Lower lobe of right lung (tissue), 2 donors: ENCODE measurements around the gene SCAPER. TPM values are rescaled to one million over a fixed set of nuclear protein-coding genes. Genes with fewer than 3 reads are reported as not detected.

Source experiments
- ATAC-seq, 2 donors: fragments of 200-7000 bp; cut with Tn5 transposase; one replicate each; pipeline ENCODE4 v1.9.1; 2020 to 2022; ENCODE audit warnings: mild to moderate bottlenecking in 2 of 2, moderate library complexity in 2 of 2
- DNase-seq: peaks from one replicate; pipeline ENCODE4 v3.0.0-alpha.2; 2020
- H3K27ac ChIP-seq: fragments of 200-600 bp; one replicate; pipeline ENCODE4 v1.8.0; 2022
- H3K27me3 ChIP-seq: fragments of 200-600 bp; one replicate; pipeline ENCODE4 v1.8.0; 2022; ENCODE audit warnings: low read depth
- H3K36me3 ChIP-seq: fragments of 200-600 bp; one replicate; pipeline ENCODE4 v1.8.0; 2022; ENCODE audit warnings: mild to moderate bottlenecking
- H3K4me1 ChIP-seq: fragments of 200-600 bp; one replicate; pipeline ENCODE4 v1.8.0; 2022
- H3K4me3 ChIP-seq: fragments of 200-600 bp; one replicate; pipeline ENCODE4 v1.8.0; 2022; ENCODE audit warnings: mild to moderate bottlenecking
- H3K9me3 ChIP-seq: fragments of 200-600 bp; one replicate; pipeline ENCODE4 v1.8.0; 2022
- intact Hi-C: fragments of 100-400 bp; cut with DNase I; formaldehyde crosslinking; loops from one replicate; pipeline ENCODE4 v1.11.0; 2022
- total RNA-seq: library from RNA; stranded (reverse); fragmentation: NEBNext Ultra II Directional; extraction: Animal tissue kit (Norgen Biotek cat#: 25700); gene quantifications from one replicate; pipeline ENCODE4 v1.2.1, GENCODE V29; 2021
- TF ChIP-seq, protein P1 (sequence below): fragments of 200-600 bp; IDR thresholded peaks from one replicate; pipeline ENCODE4 v1.8.0; 2022; ENCODE audit warnings: antibody characterized with exemption, mild to moderate bottlenecking
- donor health status: DM: no; HTN: yes; CAD: no; lungs with severe emphysema.

Gene SCAPER
- total RNA-seq, 1 donor from 2014 or later: 34.2 TPM

- TF ChIP-seq, protein P1, sequence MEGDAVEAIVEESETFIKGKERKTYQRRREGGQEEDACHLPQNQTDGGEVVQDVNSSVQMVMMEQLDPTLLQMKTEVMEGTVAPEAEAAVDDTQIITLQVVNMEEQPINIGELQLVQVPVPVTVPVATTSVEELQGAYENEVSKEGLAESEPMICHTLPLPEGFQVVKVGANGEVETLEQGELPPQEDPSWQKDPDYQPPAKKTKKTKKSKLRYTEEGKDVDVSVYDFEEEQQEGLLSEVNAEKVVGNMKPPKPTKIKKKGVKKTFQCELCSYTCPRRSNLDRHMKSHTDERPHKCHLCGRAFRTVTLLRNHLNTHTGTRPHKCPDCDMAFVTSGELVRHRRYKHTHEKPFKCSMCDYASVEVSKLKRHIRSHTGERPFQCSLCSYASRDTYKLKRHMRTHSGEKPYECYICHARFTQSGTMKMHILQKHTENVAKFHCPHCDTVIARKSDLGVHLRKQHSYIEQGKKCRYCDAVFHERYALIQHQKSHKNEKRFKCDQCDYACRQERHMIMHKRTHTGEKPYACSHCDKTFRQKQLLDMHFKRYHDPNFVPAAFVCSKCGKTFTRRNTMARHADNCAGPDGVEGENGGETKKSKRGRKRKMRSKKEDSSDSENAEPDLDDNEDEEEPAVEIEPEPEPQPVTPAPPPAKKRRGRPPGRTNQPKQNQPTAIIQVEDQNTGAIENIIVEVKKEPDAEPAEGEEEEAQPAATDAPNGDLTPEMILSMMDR: no peak
- H3K4me3 ChIP-seq: no peak overlapping the region
- ATAC-seq (no peak), DNase-seq (no peak)
- no peak overlapping the region for H3K27ac ChIP-seq
- no peaks in the 10 kb centered on the region for H3K4me1 ChIP-seq
- peaks cover 15% of the 10 kb centered on the region for H3K9me3 ChIP-seq
- intact Hi-C loops: no loop called here
- H3K27me3 ChIP-seq: no peaks in the 10 kb centered on the region
- no peaks in the 10 kb centered on the region for H3K36me3 ChIP-seq
Measured at GRCh38 chr15:76582550-76582949, 322.6 kb downstream of the SCAPER start.

DNA sequence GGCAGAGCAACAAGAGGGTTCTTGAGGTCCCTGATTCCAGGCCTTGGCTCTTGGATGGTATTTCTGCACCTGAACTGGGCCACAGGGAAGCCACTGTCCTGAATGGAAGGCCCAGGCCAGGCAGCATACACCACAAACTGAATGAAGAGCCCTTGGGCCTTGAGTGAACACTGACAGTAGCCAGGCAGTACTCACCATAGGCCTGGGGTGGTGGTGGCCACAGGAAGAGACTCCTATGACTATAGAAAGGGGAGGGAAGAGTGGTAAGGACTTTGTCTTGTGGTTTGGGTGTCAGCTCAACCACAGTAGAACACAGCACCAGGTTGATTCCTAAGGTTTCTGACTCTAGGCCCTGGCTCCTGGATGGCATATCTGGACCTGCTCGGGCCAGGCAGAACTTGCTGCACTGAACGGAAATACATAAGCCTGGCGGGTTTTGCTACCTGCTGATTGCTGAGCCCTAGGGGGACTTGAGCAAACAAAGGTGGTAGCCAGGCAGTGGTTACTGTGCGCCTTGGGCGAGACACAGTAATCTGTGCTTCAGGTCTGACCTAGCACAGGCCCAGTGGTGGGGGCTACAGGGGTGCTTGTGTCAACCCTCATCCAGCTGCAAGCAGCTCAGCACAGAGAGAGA is 327.1 kb downstream of the SCAPER start:
- DNase-seq (no peak), ATAC-seq (no peak)
- Histone ChIP-seq H3K9me3 (peaks cover 15% of the 10 kb centered on the region), H3K4me1 (peaks cover 12% of the 10 kb centered on the region), H3K4me3 (no peak overlapping the region), H3K27ac (no peak overlapping the region), H3K27me3 (no peaks in the 10 kb centered on the region), H3K36me3 (no peaks in the 10 kb centered on the region)
- TF ChIP-seq, protein P1: no peak
- intact Hi-C loops: no loop called here

GRCh38 chr15:76576523-76577279 is 328.4 kb downstream of the SCAPER start:
- Histone ChIP-seq H3K36me3 (no peaks in the 10 kb centered on the region), H3K4me1 (peaks cover 12% of the 10 kb centered on the region), H3K27me3 (no peaks in the 10 kb centered on the region), H3K27ac (no peak overlapping the region), H3K9me3 (peaks cover 4% of the 10 kb centered on the region), H3K4me3 (no peak overlapping the region)
- TF ChIP-seq, protein P1: no peak
- ATAC-seq: peak; percentile 88 to 91
- intact Hi-C loops: no loop called here
- DNase-seq: peak; percentile 73

- H3K27ac ChIP-seq: no peak overlapping the region
- no peaks in the 10 kb centered on the region for H3K36me3 ChIP-seq
- no peak for ATAC-seq
- no peak for DNase-seq
- H3K4me1 ChIP-seq: peaks cover 12% of the 10 kb centered on the region
- no peaks in the 10 kb centered on the region for H3K27me3 ChIP-seq
- intact Hi-C loops: no loop called here
- TF ChIP-seq, protein P1: no peak
- H3K4me3 ChIP-seq: no peak overlapping the region
- no peaks in the 10 kb centered on the region for H3K9me3 ChIP-seq
Measured at GRCh38 chr15:76575679-76576078, 329.5 kb downstream of the SCAPER start.

DNA sequence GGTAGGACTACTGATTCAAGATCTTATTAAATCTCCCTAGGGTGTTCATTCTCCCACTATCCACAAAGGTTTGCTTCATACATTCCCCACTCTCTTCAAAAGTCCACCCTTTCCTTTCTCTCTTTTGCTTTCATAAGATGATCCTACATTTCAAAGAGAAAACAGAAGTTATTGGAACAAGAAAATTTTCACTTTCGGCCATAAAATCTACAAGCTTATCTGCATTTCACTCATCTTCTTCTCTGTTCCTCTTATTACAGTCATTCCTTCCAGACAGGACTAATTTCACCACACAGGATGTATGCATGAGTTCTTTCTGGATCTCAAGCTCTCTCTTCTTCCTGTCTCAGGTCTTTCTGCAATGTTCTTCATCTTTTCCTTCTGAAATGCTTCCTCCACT is 329.9 kb downstream of the SCAPER start:
- Histone ChIP-seq H3K9me3 (no peaks in the 10 kb centered on the region), H3K4me1 (peaks cover 12% of the 10 kb centered on the region), H3K36me3 (no peaks in the 10 kb centered on the region), H3K27me3 (no peaks in the 10 kb centered on the region), H3K27ac (no peak overlapping the region), H3K4me3 (no peak overlapping the region)
- no peak for ATAC-seq
- TF ChIP-seq, protein P1: no peak
- intact Hi-C loops: no loop called here
- no peak for DNase-seq
